ENCODE results near the gene RIT1.

DNA sequence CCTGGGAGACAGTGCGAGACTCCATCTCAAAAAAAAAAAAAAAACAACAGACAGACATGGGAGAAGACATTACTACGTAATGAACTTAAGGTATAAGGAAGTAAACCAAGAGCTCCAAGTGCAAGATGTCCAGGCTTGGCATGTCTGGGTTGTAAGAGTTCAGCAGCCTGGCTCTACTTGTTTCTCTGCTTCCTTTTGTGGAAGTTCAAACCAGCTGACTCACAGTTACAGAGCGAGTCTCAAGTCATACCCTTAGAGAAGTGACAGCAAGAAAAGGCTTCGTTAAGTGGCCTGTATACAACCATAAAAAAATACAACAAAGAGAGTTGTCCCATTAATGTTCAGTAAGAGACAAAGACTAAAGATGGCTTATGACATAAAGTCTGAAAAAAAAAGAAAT is 1.3 kb downstream of the RIT1 start:
- TF ChIP-seq, protein P1, sequence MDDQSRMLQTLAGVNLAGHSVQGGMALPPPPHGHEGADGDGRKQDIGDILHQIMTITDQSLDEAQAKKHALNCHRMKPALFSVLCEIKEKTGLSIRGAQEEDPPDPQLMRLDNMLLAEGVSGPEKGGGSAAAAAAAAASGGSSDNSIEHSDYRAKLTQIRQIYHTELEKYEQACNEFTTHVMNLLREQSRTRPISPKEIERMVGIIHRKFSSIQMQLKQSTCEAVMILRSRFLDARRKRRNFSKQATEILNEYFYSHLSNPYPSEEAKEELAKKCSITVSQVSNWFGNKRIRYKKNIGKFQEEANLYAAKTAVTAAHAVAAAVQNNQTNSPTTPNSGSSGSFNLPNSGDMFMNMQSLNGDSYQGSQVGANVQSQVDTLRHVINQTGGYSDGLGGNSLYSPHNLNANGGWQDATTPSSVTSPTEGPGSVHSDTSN (CRISPR knock-in tag; IDR thresholded peaks at IDR 0.05; ENCODE audit: borderline replicate concordance) = no peak
- TF ChIP-seq PHB2 (IDR thresholded peaks at IDR 0.05; ENCODE audit: partially characterized antibody) (no peak), ZNF562 (CRISPR knock-in tag; IDR thresholded peaks at IDR 0.05; ENCODE audit: borderline replicate concordance) (no peak)
